ENCODE results near the gene MAGEA9.
A peak's percentile ranks its signal among the peaks of the same experiment; 100 is the strongest.
"Not testable (repeated sequence)": the region's sequence is repeated elsewhere in the genome, so short reads cannot be mapped to it uniquely, and the experiment has no call there.

MAGEA9 gene

GRCh38 chrX:149829751-149830191, 48.0 kb downstream of the MAGEA9 start:
- Histone ChIP-seq H3K9me3 (ENCODE audit: severe bottlenecking) (no peaks in the 10 kb centered on the region), H3K36me3 (ENCODE audit: low read depth) (no peaks in the 10 kb centered on the region), H3K4me3 (ENCODE audit: severe bottlenecking) (no peak overlapping the region), H3K4me1 (ENCODE audit: insufficient read depth, poor library complexity, severe bottlenecking) (peaks cover 6% of the 10 kb centered on the region), H3K27me3 (ENCODE audit: insufficient read depth, poor library complexity, severe bottlenecking) (no peaks in the 10 kb centered on the region), H3K27ac (ENCODE audit: poor library complexity, severe bottlenecking) (peak overlapping the region; percentile 55)
- TF ChIP-seq CTCF (IDR thresholded peaks at IDR 0.05; ENCODE audit: poor library complexity, severe bottlenecking): no peak
- ATAC-seq (ENCODE audit: low read depth) (peak; percentile 89), DNase-seq (ENCODE audit: low spot score) (no peak)

GRCh38 chrX:149830192-149830873, 48.6 kb downstream of the MAGEA9 start:
- Histone ChIP-seq H3K27ac (ENCODE audit: poor library complexity, severe bottlenecking) (peak overlapping the region; percentile 55), H3K4me1 (ENCODE audit: insufficient read depth, poor library complexity, severe bottlenecking) (peaks cover 6% of the 10 kb centered on the region), H3K4me3 (ENCODE audit: severe bottlenecking) (peak overlapping the region; percentile 5), H3K27me3 (ENCODE audit: insufficient read depth, poor library complexity, severe bottlenecking) (no peaks in the 10 kb centered on the region), H3K9me3 (ENCODE audit: severe bottlenecking) (no peaks in the 10 kb centered on the region), H3K36me3 (ENCODE audit: low read depth) (no peaks in the 10 kb centered on the region)
- ATAC-seq (ENCODE audit: low read depth): peak; percentile 68
- no peak for DNase-seq (ENCODE audit: low spot score)
- no peak for TF ChIP-seq CTCF (IDR thresholded peaks at IDR 0.05; ENCODE audit: poor library complexity, severe bottlenecking)

- no peak for TF ChIP-seq CTCF (IDR thresholded peaks at IDR 0.05; ENCODE audit: poor library complexity, severe bottlenecking)
- no peak for DNase-seq (ENCODE audit: low spot score)
- no peak overlapping the region for H3K27ac ChIP-seq (ENCODE audit: poor library complexity, severe bottlenecking)
- H3K4me3 ChIP-seq (ENCODE audit: severe bottlenecking): no peak overlapping the region
- H3K36me3 ChIP-seq (ENCODE audit: low read depth): no peaks in the 10 kb centered on the region
- no peak for ATAC-seq (ENCODE audit: low read depth)
- no peaks in the 10 kb centered on the region for H3K27me3 ChIP-seq (ENCODE audit: insufficient read depth, poor library complexity, severe bottlenecking)
- peaks cover 6% of the 10 kb centered on the region for H3K4me1 ChIP-seq (ENCODE audit: insufficient read depth, poor library complexity, severe bottlenecking)
- no peaks in the 10 kb centered on the region for H3K9me3 ChIP-seq (ENCODE audit: severe bottlenecking)
These were observed 49.7 kb downstream of the MAGEA9 start for GRCh38 chrX:149831473-149831872.

GRCh38 chrX:149836728-149837127, 55.0 kb downstream of the MAGEA9 start:
- not testable (repeated sequence) for H3K9me3 ChIP-seq (ENCODE audit: severe bottlenecking); H3K36me3 ChIP-seq (ENCODE audit: low read depth); H3K27ac ChIP-seq (ENCODE audit: poor library complexity, severe bottlenecking); H3K4me3 ChIP-seq (ENCODE audit: severe bottlenecking); H3K4me1 ChIP-seq (ENCODE audit: insufficient read depth, poor library complexity, severe bottlenecking); H3K27me3 ChIP-seq (ENCODE audit: insufficient read depth, poor library complexity, severe bottlenecking); DNase-seq (ENCODE audit: low spot score); ATAC-seq (ENCODE audit: low read depth)

- H3K4me3 ChIP-seq (ENCODE audit: severe bottlenecking): no peak overlapping the region
- no peaks in the 10 kb centered on the region for H3K4me1 ChIP-seq (ENCODE audit: insufficient read depth, poor library complexity, severe bottlenecking)
- DNase-seq (ENCODE audit: low spot score) (no peak), ATAC-seq (ENCODE audit: low read depth) (no peak)
- H3K27ac ChIP-seq (ENCODE audit: poor library complexity, severe bottlenecking): no peak overlapping the region
- no peak for TF ChIP-seq CTCF (IDR thresholded peaks at IDR 0.05; ENCODE audit: poor library complexity, severe bottlenecking)
- no peaks in the 10 kb centered on the region for H3K9me3 ChIP-seq (ENCODE audit: severe bottlenecking)
- no peaks in the 10 kb centered on the region for H3K36me3 ChIP-seq (ENCODE audit: low read depth)
- H3K27me3 ChIP-seq (ENCODE audit: insufficient read depth, poor library complexity, severe bottlenecking): no peaks in the 10 kb centered on the region
These were observed 55.4 kb downstream of the MAGEA9 start for GRCh38 chrX:149837167-149837566.

Data from RWPE2 (cell line).